Measurements from ENCODE around the gene ITPKB. TPM values are rescaled to one million over a fixed set of nuclear protein-coding genes. Genes with fewer than 3 reads are reported as not detected.
"Not testable (repeated sequence)": the region's sequence is repeated elsewhere in the genome, so short reads cannot be mapped to it uniquely, and the experiment has no call there.

Gene ITPKB
- total RNA-seq, 1 experiment from 2014 or later, result 0.07 TPM

GRCh38 chr1:226639206-226639605 lies 99.9 kb downstream of the ITPKB start:
- in situ Hi-C loops (cut with HindIII; ENCODE audit: low pct_unique_long_range_greater_than_20kb, low sequenced_read_pairs); DNase-seq (ENCODE audit: low read depth): not testable (repeated sequence)

DNA sequence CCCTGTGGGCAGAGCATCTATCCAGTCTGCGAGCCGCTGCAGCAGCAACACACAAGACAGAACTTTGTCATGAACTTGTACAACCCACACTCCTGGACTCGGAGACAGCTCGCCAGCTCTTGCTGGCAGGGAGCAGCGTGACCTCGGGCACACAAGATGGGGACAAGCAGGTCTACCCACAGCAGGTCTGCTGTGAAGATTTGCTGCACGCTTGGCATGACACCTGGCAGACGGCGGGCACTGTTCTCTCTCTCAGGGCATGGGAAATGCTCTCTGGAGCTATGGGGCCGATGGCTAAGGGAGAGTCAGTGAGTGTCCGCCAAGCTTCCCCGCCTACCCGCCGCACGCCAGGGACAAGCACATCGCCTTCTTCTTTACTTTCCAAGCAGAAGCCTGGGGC lies 100.5 kb downstream of the ITPKB start:
- in situ Hi-C loops (cut with HindIII; ENCODE audit: low pct_unique_long_range_greater_than_20kb, low sequenced_read_pairs), result no loop called here
- DNase-seq (ENCODE audit: low read depth), result no peak

DNA sequence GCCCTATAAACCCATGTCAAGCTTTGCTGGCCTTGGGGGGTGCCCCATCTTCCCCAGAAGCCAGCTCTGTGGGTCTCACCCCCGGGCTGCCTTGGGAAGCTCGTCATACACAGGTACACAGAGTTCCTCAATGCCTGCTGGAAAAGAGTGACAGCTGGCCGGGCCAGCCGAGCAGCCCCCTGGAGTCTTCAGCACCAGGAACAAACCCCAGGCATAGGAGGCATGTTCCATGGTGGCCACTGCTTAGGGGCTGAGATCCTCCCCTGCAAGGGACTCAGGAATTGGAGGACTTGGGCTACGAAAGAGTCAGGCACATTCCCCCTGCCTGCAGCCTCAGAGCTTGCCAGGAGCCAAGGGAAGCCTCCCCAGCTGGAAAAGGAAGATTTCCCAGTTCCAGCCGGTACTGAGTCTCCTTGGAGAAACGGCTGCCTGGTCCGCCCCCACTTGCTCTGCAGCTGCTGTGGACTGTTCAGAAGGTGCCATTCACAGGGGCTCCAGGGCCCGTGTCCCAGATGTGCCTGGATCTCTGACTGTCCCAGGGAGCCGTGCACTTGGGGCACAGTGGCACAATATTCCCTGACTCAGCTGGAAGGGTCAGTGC lies 101.0 kb downstream of the ITPKB start:
- DNase-seq (ENCODE audit: low read depth), result no peak
- in situ Hi-C loops (cut with HindIII; ENCODE audit: low pct_unique_long_range_greater_than_20kb, low sequenced_read_pairs), result no loop called here

DNA sequence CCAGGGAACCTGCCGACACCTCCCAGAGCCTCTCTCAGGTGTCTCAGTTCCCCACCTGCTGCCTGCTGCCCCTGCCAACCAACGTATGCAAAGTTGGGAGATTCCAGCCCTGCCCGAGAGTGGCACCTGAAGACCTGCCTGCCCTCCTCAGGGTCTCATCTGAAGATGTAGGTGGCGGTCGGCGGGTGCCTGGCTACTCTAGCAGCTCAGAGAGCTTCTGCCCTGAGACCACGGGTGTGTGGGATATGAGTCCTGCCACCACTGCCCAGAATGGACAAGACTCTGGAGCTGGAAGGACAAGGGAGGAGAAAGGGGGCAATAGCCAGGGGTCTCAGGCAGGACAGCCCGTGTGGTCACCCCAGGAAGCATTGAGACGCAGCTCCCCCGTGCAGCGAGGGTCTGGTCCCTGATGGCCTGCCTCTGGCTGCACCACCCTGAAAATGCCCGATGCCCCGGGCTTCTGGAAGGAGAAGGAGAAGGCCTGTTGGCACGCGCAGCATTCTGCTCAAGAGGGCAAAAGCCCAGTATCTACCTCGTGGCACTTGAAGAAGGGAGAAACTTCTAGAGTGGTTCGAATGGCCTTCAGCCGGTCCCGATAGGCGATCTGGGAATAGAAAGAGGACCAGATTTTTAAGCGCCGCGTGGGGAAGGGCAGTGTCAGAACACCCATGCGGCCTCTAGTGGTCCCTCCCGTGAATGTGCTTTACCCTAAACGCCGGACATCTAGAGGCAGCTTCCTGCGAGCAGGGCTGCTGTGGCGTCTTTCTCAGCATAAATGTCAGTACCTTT lies 101.7 kb downstream of the ITPKB start:
- DNase-seq (ENCODE audit: low read depth), result no peak
- in situ Hi-C loops (cut with HindIII; ENCODE audit: low pct_unique_long_range_greater_than_20kb, low sequenced_read_pairs), result no loop called here

- in situ Hi-C loops (cut with HindIII; ENCODE audit: low pct_unique_long_range_greater_than_20kb, low sequenced_read_pairs), result no loop called here
- DNase-seq (ENCODE audit: low read depth), result no peak
Observed at GRCh38 chr1:226636847-226637096, 102.3 kb downstream of the ITPKB start.

DNA sequence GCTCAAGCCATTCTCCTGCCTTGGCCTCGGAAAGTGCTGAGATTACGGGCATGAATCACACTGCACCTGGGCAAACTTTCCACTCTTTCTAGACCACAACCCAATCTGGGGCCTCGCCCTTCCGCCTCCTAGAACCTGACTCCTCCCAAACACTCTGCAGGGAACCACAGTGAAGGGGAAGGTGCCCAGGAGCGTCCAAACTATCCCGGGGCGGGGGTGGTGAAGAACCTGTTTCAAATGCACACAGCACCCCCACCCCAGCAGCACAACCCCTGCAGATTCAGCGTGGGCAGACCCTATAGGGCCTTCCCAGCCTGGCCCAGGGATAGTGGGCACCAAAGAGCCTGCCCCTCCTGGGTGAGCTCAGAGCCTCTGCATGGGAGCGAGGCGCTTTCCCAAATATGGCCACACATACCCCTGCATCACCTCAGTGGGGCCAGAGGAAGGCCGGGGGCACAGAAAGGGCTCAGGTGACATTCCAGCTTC lies 103.6 kb downstream of the ITPKB start:
- DNase-seq (ENCODE audit: low read depth), result no peak
- in situ Hi-C loops (cut with HindIII; ENCODE audit: low pct_unique_long_range_greater_than_20kb, low sequenced_read_pairs), result no loop called here

DNA sequence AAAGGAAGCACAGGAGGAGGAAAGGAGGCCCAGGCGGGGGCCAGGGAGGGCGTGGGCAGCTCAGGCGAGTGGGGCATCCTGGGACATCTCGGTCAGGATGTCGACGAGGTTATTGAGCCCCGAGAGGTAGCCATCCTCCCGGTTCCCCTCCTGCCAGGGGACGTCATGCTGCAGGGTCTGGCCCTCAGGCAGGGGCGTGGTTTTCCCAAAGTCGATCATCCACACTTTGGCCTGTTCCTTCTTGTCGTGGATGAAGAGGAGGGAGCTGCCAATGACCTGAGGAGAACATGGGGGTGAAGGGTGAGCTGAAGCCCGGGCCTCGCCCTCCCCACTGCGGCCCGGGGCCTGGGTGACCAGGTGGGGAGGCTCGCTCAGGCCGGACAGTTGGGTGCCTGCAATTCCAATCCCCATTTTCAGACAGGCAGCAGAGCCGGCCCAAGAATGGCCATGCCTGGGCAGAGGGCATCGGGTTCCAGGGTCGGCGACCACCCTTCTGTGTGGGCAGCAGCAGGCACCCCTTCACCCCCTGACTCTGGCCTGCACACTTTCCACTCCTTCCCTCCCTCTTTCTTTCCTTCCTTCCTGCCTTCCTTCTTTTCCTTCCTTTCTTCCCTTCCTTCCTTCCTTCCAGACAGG lies 104.4 kb downstream of the ITPKB start:
- in situ Hi-C loops (cut with HindIII; ENCODE audit: low pct_unique_long_range_greater_than_20kb, low sequenced_read_pairs), result no loop called here
- no peak for DNase-seq (ENCODE audit: low read depth)

DNA sequence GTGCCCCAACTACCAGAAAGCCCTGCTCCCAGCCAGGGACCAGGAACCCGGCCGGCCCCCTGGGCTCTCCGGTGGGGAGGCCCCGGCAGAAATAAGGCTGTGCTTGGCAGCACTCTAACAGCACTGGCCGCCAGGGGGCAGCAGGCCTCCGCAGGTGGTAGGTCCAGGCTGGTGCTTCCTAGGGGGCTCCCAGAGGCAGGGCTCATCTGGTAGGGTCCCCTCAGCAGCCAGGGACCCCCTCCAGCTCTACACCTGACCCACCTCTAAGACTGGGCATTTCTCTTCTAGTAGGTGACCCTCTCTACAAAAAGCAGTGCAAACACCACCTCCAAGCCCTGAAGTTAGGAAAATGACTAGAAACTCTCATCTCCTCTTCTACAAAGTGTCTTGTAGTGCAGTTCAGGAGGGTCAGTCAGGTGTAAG lies 104.9 kb downstream of the ITPKB start:
- in situ Hi-C loops (cut with HindIII; ENCODE audit: low pct_unique_long_range_greater_than_20kb, low sequenced_read_pairs), result no loop called here
- DNase-seq (ENCODE audit: low read depth), result peak; percentile 40

DNA sequence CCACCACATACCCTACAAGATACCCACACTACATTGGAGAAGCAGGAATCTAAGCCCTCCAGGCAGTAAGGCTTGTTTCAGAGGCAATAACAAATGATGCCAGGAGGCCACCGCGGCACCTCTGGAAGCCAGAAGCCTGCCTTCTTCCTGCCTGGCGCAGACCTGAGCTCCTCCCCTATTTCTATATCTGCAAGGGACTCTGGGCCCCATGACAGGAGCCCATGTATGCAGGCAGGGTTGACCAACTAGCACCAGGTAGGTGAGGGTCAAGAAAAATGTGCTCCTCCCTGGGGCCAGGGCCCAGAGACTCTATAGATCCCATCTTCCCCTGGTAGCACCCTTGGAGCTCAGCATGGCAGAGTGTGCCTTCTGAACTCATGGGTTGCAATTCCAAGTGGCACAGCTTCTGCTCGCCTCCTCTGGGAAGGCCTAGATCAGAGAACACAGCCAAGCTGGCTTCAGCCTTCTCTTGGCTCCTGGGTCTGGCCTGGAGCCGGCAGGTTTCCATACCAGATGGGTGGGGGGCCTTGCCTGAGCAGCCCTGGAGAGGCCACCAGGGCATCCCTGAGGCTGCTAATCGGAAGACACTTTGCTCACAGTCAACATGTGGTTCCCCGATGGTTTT lies 105.4 kb downstream of the ITPKB start:
- in situ Hi-C loops (cut with HindIII; ENCODE audit: low pct_unique_long_range_greater_than_20kb, low sequenced_read_pairs), result no loop called here
- DNase-seq (ENCODE audit: low read depth), result no peak

GRCh38 chr1:226632922-226633351 lies 106.1 kb downstream of the ITPKB start:
- DNase-seq (ENCODE audit: low read depth), result no peak
- in situ Hi-C loops (cut with HindIII; ENCODE audit: low pct_unique_long_range_greater_than_20kb, low sequenced_read_pairs), result no loop called here

DNA sequence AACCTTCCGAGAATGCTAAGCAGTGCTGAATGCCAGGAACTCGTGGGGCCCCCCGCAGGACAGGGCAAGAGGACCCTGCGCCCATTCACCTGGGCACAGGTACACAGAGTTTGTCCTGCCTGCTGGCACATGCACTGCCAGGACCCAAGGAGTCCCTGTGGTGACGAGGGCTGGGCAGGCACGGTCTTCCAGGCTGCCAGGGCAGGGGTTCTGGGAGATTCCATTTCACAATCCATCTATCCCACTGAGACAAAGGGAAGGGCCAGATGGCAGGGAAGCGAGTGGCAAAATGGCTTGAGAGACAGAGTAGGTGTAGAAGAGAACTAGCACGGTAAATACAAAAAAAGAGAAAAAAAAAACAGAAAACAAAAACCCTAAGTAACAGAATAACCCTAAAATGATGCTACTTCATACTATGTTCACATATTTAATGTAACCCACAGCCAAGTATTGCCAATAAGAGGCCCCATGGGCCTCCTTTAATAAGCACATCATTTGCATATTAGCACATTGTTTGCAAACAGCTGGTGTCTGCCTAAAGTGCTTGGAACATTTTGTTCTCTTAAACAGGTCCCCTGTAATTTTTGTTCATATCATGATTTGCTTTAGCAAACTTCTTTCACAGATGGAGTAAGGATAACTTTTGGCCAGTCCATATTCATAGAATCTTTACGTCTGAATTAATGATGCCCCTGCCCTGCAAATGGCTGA lies 106.8 kb downstream of the ITPKB start:
- in situ Hi-C loops (cut with HindIII; ENCODE audit: low pct_unique_long_range_greater_than_20kb, low sequenced_read_pairs), result no loop called here
- DNase-seq (ENCODE audit: low read depth), result no peak

DNA sequence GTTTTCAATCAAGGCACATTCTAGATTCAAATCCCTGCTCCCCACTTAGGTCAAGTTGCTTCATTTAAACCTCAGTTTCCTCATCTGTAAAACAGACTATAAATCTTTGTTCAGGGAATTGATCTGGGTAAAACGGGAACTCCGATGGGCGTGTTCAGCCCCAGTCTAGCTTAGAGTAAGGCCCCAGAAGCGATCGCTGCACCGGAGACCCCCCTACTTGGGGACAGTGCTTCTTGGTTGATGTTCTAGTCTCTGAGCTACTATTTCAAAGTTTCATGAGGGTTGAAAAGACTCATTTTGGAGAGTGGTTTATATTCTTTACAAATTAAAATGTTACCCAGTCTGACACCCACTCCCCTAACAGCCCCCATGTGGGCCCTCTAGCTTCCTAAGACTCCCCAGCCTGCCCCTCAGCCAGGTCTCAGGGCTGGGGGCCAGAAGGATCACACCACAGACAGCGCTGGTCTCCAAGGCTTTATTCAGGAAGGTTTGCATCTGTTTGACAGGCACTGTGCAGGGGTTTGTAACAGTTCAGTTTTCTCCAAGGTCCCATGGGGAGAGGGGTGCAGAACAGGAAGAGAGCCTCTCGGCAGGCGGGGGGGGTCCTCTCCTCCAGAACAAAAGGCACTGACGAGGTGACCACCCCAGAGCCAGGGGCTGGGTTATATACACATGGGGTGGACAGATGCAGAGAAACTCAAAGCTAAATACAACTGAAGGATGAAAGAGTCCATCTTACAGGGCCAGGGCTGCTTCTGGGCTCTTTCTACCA lies 107.7 kb downstream of the ITPKB start:
- in situ Hi-C loops (cut with HindIII; ENCODE audit: low pct_unique_long_range_greater_than_20kb, low sequenced_read_pairs), result no loop called here
- DNase-seq (ENCODE audit: low read depth), result no peak

DNA sequence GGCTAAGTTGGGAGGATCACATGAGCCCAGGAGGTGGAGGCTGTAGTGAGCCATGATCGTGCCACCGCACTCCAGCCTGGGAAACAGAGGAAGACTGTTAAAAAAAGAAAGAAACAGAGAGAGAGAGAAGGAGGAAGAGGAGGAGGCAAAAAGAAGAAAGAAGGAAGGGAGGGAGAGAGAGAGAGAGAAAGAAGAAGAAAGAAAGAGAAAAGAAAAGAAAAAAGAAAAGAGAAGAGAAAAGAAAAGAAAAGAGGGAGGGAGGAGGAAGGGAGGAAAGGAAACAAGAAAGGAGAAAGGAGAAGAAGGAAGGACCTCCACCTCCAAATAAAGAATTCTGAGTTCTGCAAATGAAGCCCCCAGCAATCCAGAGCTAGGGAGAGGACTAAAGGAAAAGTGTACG lies 108.5 kb downstream of the ITPKB start:
- in situ Hi-C loops (cut with HindIII; ENCODE audit: low pct_unique_long_range_greater_than_20kb, low sequenced_read_pairs), result no loop called here
- DNase-seq (ENCODE audit: low read depth), result no peak

DNA sequence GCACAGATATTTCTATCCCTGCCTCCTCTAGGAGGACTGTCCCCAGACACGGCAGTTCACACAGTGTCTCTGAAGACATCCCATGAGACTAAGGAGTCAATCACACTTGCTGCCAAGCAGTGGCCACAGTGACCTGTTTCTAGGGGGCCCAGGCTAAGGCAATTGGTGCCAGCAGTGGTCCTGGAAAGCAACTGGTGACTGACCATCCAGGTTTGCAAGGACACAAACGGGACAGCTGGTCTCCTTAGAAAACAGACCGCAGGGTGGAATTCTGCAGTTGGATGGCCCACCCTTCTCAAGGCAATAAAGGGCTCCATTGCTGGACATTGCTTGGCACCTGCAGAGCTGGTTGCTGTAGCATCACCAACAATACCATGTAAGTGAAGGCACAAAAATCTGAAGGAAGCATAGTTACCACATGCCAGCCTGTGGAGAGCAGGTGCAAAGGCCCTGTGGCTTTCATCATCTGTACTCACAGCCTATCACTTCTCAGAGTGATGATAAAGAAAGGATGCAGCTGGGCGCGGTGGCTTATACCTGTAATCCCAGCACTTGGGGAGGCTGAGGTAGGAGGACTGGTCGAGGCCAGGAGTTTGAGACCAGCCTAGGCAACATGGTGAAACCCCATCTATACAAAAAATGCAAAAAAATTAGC lies 109.1 kb downstream of the ITPKB start:
- in situ Hi-C loops (cut with HindIII; ENCODE audit: low pct_unique_long_range_greater_than_20kb, low sequenced_read_pairs), result no loop called here
- no peak for DNase-seq (ENCODE audit: low read depth)

DNA sequence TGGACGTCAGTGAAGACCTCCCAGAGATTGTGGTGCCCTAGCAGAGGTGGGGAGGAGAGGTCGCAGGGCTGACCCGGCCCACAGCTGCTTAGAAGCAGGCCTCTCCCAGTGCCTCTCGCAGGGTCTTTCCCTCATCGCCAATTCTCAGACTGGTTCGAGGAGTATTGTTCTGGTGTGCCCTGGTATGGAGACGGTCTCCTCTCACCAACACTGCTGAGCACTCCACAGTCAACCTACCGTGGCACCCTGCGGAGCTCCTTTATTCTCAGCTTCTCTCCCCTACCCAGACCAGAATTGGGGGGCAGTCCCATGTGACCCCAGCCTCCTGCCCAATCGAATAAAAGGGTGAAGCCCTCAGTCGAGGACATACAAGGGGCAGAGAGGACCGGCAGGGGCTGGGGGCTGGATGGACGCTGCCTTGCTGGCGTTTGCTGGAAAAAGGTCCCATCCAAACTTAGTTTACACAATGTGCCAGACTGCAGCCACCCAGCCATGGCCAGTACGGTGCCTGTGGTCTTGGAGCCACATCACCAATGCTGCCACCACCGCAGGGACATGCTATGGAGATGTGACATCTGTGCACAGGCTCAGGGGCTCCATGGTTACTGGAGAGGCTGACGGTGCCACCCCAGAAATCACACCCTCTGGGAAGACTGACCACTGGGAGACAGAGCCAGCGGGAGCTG lies 109.7 kb downstream of the ITPKB start:
- in situ Hi-C loops (cut with HindIII; ENCODE audit: low pct_unique_long_range_greater_than_20kb, low sequenced_read_pairs), result no loop called here
- no peak for DNase-seq (ENCODE audit: low read depth)

DNA sequence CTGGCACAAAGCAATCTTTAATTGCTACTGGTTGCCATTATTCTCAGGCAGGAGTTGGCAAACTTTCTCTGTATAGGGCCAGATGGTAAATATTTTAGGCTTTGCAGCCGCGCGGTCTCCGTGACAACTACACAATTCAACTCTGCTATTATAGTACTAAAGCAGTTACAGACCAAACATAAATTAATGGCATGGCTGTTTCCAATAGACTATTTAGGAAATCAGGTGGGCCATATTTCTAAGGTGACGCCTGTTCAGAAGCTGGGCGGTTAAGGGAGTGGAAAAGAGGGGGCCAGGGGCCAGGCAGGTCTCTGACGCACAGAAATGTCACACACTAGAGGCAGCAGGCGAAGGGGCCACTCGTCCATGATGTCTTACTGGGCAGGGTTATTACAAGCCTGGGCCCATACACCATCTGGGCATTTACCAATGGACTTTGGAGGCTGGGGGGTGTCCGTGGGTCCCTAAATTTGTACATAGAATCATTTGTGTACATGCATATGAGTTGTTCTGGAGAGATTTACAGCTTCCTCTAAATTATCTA lies 110.4 kb downstream of the ITPKB start:
- in situ Hi-C loops (cut with HindIII; ENCODE audit: low pct_unique_long_range_greater_than_20kb, low sequenced_read_pairs), result no loop called here
- no peak for DNase-seq (ENCODE audit: low read depth)

All from Caki2 (cell line).